Ramos (cell line): ENCODE measurements around the gene SMIM24.

Experiments
- in situ Hi-C: fragments of 300-500 bp; cut with MboI; formaldehyde crosslinking; loops from one replicate; pipeline ENCODE4 v1.14.3; 2022; ENCODE audit warnings: low sequenced_read_pairs; ENCODE audit not compliant: unreplicated experiment

The SMIM24 gene

GRCh38 chr19:3441089-3441985, 39.0 kb downstream of the SMIM24 start:
- in situ Hi-C loops: no loop called here

DNA sequence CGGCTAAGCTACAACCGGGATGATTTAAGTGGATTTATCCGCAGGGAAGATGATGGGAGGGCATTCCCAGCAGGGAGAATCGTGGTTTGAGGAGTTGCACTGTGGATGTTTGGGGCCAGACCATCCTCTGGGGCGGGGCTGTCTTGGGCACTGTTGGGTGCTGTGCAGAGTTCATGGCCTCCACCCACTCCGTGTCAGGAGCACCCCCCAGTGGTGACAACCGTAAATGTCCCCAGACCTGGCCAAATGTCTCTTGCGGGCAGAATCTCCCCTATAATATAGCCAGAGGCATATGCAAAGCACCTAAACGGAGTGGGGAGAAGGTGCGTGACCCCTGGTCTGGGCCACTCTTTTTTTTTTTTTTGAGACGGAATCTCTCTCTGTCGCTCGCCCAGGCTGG, 40.2 kb downstream of the SMIM24 start:
- in situ Hi-C loops: no loop called here

DNA sequence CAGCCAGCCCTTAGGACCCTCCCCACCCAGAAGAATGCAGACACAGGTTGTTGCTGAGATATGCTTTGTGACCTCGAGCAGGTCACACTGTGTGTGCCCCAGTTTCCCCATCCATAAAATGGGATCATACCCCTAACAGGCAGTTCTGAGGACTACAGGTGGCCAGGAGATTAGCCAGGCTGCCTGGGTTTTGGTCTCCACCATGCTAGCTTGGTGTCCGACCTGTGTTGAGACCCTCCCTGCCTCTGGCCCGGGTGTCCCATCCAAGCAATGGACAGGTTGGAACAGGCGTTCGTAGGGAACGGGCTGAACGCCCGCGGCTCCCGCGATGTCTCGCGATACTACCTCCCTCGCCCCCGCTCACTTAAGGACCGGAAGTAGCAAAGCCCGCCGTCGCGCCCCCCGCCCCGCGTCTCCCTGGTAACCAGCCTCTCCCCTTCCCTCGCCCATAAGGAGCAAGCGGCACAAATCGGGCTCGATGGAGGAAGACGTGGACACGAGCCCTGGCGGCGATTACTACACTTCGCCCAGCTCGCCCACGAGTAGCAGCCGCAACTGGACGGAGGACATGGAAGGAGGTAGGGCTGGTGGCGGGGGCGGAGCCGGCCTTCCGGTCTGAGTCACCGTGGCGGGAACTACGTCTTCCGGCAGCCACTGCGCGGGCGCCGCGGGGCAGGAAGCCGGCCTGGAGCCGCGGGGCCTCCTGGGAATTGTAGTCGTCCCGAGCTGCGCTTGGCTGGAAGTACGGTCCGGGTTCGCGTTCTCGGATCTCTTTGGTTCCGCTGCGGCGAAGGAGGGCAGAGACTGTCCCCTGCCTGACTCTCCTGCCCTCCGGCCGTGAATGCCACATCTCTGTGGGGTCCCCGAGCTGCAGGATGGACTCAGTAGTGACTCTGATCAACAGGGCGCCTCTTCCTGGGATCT, 45.4 kb downstream of the SMIM24 start:
- in situ Hi-C loops: loop anchor here (10.0 kb wide), 1 partner anchor 110 kb away; no protein-coding TSS in a partner anchor

DNA sequence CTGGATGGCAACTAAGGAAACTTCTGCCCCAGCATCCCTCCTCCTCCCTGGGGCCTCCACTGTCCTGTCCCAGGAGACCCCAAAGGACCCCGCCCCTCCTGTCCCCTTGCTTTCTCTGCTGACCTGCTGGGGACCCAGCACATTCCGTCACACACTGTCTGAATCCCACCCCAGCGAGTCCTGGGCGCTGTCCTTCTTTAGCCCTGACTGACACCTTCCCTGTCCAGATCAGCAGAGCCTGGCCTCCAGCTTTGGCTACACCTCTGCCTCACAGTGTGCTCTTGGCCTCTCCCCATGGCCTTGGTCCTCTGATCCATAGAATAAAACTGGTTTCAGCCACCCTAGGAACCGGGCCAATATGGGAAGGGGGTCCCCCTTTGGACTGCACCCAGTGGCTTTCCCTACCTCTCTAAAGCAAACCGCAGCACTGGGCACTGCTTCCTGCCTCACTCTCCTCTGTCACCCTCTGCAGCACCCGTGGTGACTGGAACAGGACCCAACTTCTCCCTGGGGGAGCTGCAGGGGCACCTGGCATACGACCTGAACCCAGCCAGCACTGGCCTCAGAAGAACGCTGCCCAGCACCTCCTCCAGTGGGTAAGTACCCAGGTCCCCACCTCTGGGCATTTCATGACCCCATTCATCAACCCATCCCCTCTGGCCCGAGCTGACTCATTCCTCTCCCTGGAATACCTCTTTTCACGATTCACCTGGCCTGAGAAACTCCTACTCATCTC, 46.4 kb downstream of the SMIM24 start:
- in situ Hi-C loops: loop anchor here (10.0 kb wide), 1 partner anchor 109 kb away; no protein-coding TSS in a partner anchor

DNA sequence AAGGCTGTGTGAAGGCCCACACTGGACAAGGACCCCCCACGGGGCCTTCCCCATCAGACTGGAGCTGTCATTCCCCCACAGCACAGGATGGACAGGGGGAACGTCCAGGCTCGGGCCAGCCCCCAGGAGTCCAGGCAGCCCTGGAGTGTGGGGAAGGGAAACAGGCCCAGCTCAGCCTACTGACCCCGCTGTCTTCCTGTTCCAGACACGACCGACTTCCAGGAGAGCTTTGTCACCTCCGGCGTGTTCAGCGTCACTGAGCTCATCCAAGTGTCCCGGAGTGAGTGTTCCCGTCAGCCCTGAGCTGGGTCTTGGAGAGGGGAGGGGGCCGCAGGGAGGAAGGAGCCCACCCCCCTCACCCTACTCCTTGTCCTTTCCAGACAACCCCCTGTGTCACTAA, 47.0 kb downstream of the SMIM24 start:
- in situ Hi-C loops: loop anchor here (10.0 kb wide), 1 partner anchor 109 kb away; no protein-coding TSS in a partner anchor

DNA sequence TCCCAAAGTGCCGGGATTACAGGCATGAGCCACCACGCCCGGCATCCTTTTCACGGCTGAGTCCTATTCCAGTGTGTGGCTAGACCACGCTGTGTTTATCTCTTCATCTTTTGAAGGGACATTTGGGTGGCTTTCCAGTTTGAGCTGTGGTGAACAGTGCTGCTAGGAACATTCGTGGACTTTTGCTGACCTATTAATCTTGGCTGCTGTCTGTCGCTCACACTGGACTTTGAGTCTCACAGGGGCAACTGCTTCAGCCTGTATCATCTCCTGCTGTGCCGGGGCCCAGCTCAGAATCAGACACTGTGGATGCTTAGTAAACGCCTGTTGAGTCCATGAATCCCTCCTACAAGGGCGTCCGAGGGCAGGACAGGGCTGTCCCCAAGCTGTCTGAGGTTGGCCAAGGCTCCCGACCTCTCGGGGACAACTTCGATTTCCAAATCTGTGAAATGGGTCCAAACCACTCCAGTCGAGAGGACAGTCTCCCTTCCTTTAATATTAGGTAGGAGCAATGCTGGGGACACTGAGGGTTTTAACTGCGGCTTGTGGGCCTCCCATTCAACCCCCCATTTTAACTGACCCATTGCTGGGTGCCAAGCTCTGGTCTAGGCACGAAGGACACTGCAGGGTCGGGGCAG, 48.4 kb downstream of the SMIM24 start:
- in situ Hi-C loops: loop anchor here (10.0 kb wide), 1 partner anchor 107 kb away; no protein-coding TSS in a partner anchor

DNA sequence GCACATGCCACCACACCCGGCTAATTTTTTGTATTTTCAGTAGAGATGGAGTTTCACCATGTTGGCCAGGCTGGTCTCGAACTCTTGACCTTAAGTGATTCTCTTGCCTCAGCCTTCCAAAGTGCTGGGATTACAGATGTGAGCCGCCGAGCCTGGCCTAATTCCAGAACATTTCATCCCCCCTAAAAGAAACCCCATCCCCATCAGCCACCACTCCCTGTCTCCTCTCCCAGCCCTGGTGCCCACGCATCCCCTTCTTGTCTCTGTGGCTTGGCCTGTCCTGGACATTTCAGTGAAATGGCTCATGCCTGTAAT, 50.0 kb downstream of the SMIM24 start:
- in situ Hi-C loops: loop anchor here (10.0 kb wide), 1 partner anchor 106 kb away; no protein-coding TSS in a partner anchor

DNA sequence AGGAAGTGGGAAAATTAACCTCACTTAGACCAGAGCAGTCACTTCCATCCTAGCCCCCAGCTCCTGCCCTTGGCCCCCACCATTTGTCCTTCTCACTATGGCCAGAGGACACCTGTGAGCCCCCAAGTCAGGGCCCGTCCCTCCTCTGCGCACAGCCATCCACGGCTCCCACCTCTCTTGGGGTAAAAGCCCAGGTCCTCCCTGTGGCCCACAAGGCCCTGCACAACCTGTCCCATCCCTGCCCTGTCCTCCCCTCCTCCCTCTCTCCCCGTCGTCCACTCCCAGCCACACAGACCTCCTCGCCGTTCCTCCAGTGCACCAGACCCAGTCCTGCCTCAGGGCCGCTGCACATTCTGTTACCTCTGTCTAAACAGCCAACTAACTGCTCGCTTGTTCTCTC, 53.9 kb downstream of the SMIM24 start:
- in situ Hi-C loops: no loop called here
